ENCODE data around the gene PRR14L. TPM values are rescaled to one million over a fixed set of nuclear protein-coding genes. Genes with fewer than 3 reads are reported as not detected.

PRR14L gene
- total and polyA plus RNA-seq, 2 donors (not counting 3 experiments of a cell fraction or from before 2014, with no cell fraction given), result 13.1 to 53.8 TPM

GRCh38 chr22:31733580-31734079 is 16.3 kb downstream of the PRR14L start:
- DNase-seq (ENCODE audit: low read depth, low spot score), result no peak
- H3K4me2 ChIP-seq (ENCODE audit: insufficient read depth, low read length), result no peak overlapping the region
- TF ChIP-seq MAX (IDR thresholded peaks at IDR 0.05; ENCODE audit: insufficient read depth, insufficient read length) (no peak), GATA2 (IDR thresholded peaks at IDR 0.05; ENCODE audit: insufficient read depth, insufficient read length, low read depth, low read length) (no peak), POLR2AphosphoS5 (IDR thresholded peaks at IDR 0.05; ENCODE audit: insufficient read depth, low read depth, low read length) (no peak), MYC (IDR thresholded peaks at IDR 0.05; ENCODE audit: low read depth, low read length) (no peak), POLR2A (IDR thresholded peaks at IDR 0.05; ENCODE audit: low read depth, low read length) (no peak), JUN (IDR thresholded peaks at IDR 0.05; ENCODE audit: borderline replicate concordance, insufficient read depth, insufficient read length, low read depth) (no peak), FOS (IDR thresholded peaks at IDR 0.05; ENCODE audit: borderline replicate concordance, insufficient read depth, low read length) (no peak), EZH2 (IDR thresholded peaks at IDR 0.05; ENCODE audit: borderline replicate concordance, low read depth, low read length, severe bottlenecking) (no peak)
- TF ChIP-seq, protein P1, sequence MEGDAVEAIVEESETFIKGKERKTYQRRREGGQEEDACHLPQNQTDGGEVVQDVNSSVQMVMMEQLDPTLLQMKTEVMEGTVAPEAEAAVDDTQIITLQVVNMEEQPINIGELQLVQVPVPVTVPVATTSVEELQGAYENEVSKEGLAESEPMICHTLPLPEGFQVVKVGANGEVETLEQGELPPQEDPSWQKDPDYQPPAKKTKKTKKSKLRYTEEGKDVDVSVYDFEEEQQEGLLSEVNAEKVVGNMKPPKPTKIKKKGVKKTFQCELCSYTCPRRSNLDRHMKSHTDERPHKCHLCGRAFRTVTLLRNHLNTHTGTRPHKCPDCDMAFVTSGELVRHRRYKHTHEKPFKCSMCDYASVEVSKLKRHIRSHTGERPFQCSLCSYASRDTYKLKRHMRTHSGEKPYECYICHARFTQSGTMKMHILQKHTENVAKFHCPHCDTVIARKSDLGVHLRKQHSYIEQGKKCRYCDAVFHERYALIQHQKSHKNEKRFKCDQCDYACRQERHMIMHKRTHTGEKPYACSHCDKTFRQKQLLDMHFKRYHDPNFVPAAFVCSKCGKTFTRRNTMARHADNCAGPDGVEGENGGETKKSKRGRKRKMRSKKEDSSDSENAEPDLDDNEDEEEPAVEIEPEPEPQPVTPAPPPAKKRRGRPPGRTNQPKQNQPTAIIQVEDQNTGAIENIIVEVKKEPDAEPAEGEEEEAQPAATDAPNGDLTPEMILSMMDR (IDR thresholded peaks at IDR 0.05; ENCODE audit: extremely low read depth in 1 of 2, insufficient read depth in 1 of 2, low read depth in 1 of 2, low read length in 2 of 2), result no peak
- CTCF ChIA-PET, result no interaction called here
- H3K36me3 ChIP-seq (ENCODE audit: control insufficient read depth in 2 of 2, extremely low read depth in 1 of 2, insufficient read depth in 2 of 2, low read length in 2 of 2), result peaks cover 1 to 5% of the 10 kb centered on the region in 2 experiments
- POLR2A ChIA-PET, result no interaction called here
- dilution Hi-C loops (cut with MboI; ENCODE audit: extremely low pct_ligation_motif_present, low sequenced_read_pairs) (no loop called here), intact Hi-C loops (cut with micrococcal nuclease) (no loop called here)
- H3K27ac ChIP-seq (ENCODE audit: insufficient read depth, low read depth, low read length), result no peak overlapping the region
- no TSS peak for BruUV-seq (replicated peaks)
- no peak overlapping the region for H2AFZ ChIP-seq (ENCODE audit: low read depth, low read length)
- no peaks in the 10 kb centered on the region for H3K9me3 ChIP-seq (replicated peaks; ENCODE audit: control insufficient read depth, insufficient read depth, low read length)
- H3K9ac ChIP-seq (replicated peaks; ENCODE audit: extremely low read depth, insufficient read depth, low read length), result no peak overlapping the region
- H3K4me1 ChIP-seq (ENCODE audit: control insufficient read depth, extremely low read depth, insufficient read depth, low read length), result no peaks in the 10 kb centered on the region
- H3K79me2 ChIP-seq (ENCODE audit: control insufficient read depth, insufficient read depth, low read length), result peaks cover 63% of the 10 kb centered on the region
- no peak overlapping the region for H3K4me3 ChIP-seq (replicated peaks in 1 of 3; ENCODE audit: insufficient read depth in 1 of 3, low read depth in 1 of 3, low read length in 3 of 3)
- no peak for FAIRE-seq
- no peaks in the 10 kb centered on the region for H3K9me1 ChIP-seq (replicated peaks; ENCODE audit: control insufficient read depth, extremely low read depth, insufficient read depth, low read length)
- H3K27me3 ChIP-seq (ENCODE audit: control insufficient read depth in 2 of 2, insufficient read depth in 2 of 2, low read length in 2 of 2), result no peaks in the 10 kb centered on the region
- peaks cover 3% of the 10 kb centered on the region for H4K20me1 ChIP-seq (replicated peaks; ENCODE audit: control insufficient read depth, extremely low read depth, insufficient read depth, low read length)

All from endothelial cell of umbilical vein (primary cell).